ENCODE results near the gene USP8. TPM values are rescaled to one million over a fixed set of nuclear protein-coding genes. Genes with fewer than 3 reads are reported as not detected.
"Not testable (repeated sequence)": the region's sequence is repeated elsewhere in the genome, so short reads cannot be mapped to it uniquely, and the experiment has no call there.

USP8 gene
- total RNA-seq, 4 donors from 2014 or later = 45.9 to 70.0 (median 55.4) TPM

- no peak for ATAC-seq
- Histone ChIP-seq H3K27me3 (no peaks in the 10 kb centered on the region), H3K9me3 (no peaks in the 10 kb centered on the region), H3K4me3 (no peak overlapping the region), H3K36me3 (peaks cover 6 to 97% of the 10 kb centered on the region in 2 donors), H3K4me1 (no peaks in the 10 kb centered on the region), H3K27ac (no peak overlapping the region)
- TF ChIP-seq POLR2AphosphoS5 (IDR thresholded peaks at IDR 0.05) (no peak), POLR2A (IDR thresholded peaks at IDR 0.05) (no peak), EP300 (IDR thresholded peaks at IDR 0.05) (no peak), CTCF (IDR thresholded peaks at IDR 0.05) (no peak)
- WGBS, 2 donors (ENCODE audit: low coverage in 1 of 2) = 83 to 86% methylated on average over 1 of the region's 3 CpGs
Observed at GRCh38 chr15:50493625-50494024, 69.4 kb downstream of the USP8 start.

DNA sequence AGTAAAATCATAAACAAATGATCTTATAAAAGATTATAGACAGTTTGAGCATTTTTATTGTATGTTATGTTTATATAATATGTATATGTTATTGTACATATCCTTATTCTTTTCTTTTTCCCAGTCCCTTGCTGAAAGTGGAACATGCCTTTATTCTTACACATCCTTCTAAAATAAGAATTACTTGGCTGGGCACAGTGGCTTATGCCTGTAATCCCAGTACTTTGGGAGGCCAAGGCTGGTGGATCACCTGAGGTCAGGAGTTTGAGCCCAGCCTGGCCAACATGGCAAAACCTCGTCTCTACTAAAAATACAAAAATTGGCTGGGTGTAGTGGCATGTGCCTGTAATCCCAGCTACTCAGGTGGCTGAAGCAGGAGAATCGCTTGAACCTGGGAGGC lies 70.3 kb downstream of the USP8 start:
- not testable (repeated sequence) for H3K4me1 ChIP-seq, H3K4me3 ChIP-seq, ATAC-seq, H3K9me3 ChIP-seq, H3K27ac ChIP-seq, H3K27me3 ChIP-seq
- peaks cover 6 to 97% of the 10 kb centered on the region in 2 donors for H3K36me3 ChIP-seq
- WGBS, 2 donors (ENCODE audit: low coverage in 1 of 2) = 60 to 83% methylated on average over 2 of the region's 2 CpGs

- Histone ChIP-seq H3K36me3 (peaks cover 8 to 97% of the 10 kb centered on the region in 2 donors), H3K9me3 (no peaks in the 10 kb centered on the region), H3K27ac (no peak overlapping the region), H3K4me3 (no peak overlapping the region), H3K27me3 (no peaks in the 10 kb centered on the region), H3K4me1 (no peaks in the 10 kb centered on the region)
- 90 to 97% methylated on average over 2 of the region's 2 CpGs for WGBS, 2 donors (ENCODE audit: low coverage in 1 of 2)
- ATAC-seq = no peak
- no peak for TF ChIP-seq CTCF (IDR thresholded peaks at IDR 0.05)
- no peak for TF ChIP-seq POLR2AphosphoS5 (IDR thresholded peaks at IDR 0.05)
- no peak for TF ChIP-seq EP300 (IDR thresholded peaks at IDR 0.05)
- TF ChIP-seq POLR2A (IDR thresholded peaks at IDR 0.05) = no peak
Observed at GRCh38 chr15:50496692-50497091, 72.5 kb downstream of the USP8 start.

DNA sequence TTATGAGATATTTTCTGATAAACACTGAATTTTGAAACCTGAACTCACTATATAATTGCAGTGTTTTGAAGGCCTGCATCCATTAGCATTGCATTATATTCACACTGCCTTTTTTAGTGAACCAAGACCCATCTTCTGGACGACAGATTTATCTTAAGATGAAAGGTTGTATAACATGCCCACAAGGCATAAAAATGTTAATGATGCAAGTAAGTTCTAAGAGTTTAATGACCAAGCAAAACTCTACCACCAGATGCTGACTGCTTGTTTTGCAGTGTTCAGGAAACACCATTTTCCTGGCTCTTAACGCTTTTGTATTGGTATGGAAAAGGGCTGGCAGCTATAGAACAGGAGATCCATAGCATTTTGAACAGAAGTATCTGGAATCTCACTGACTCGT lies 76.1 kb downstream of the USP8 start:
- Histone ChIP-seq H3K4me3 (no peak overlapping the region), H3K4me1 (no peaks in the 10 kb centered on the region), H3K27ac (no peak overlapping the region), H3K27me3 (no peaks in the 10 kb centered on the region), H3K36me3 (peaks cover 5 to 93% of the 10 kb centered on the region in 2 donors), H3K9me3 (no peaks in the 10 kb centered on the region)
- ATAC-seq = no peak
- TF ChIP-seq POLR2AphosphoS5 (IDR thresholded peaks at IDR 0.05) (no peak), EP300 (IDR thresholded peaks at IDR 0.05) (no peak), POLR2A (IDR thresholded peaks at IDR 0.05) (no peak), CTCF (IDR thresholded peaks at IDR 0.05) (no peak)
- WGBS, 2 donors (ENCODE audit: low coverage in 1 of 2) = 59 to 83% methylated on average over 3 of the region's 3 CpGs

GRCh38 chr15:50501815-50502214 lies 77.6 kb downstream of the USP8 start:
- Histone ChIP-seq H3K4me1 (no peaks in the 10 kb centered on the region), H3K4me3 (no peak overlapping the region), H3K9me3 (no peaks in the 10 kb centered on the region), H3K27ac (no peak overlapping the region), H3K36me3 (peaks cover 2 to 78% of the 10 kb centered on the region in 2 donors), H3K27me3 (no peaks in the 10 kb centered on the region)
- 93 to 94% methylated on average over 4 of the region's 4 CpGs for WGBS, 2 donors (ENCODE audit: low coverage in 1 of 2)
- TF ChIP-seq EP300 (IDR thresholded peaks at IDR 0.05) (no peak), POLR2A (IDR thresholded peaks at IDR 0.05) (no peak), POLR2AphosphoS5 (IDR thresholded peaks at IDR 0.05) (no peak)
- ATAC-seq = no peak

DNA sequence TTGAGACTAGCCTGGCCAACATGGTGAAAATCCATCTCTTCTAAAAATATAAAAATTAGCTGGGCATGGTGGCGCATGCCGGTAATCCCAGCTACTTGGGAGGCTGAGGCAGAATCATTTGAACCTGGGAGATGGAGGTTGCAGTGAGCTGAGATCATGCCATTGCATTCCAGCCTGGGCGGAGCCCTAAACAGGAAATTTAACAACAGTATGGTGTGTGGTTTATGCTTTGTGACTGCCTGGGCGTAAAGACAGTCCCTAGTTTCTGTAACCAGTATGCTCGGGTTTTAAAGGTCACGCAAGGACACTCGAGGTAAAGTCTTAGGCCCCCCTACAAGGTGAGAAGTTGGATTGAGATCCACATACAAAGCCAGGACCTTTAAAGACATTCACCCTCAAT lies 78.9 kb downstream of the USP8 start:
- TF ChIP-seq POLR2AphosphoS5 (IDR thresholded peaks at IDR 0.05) (no peak), EP300 (IDR thresholded peaks at IDR 0.05) (no peak), POLR2A (IDR thresholded peaks at IDR 0.05) (no peak), CTCF (IDR thresholded peaks at IDR 0.05) (no peak)
- H3K27me3 ChIP-seq = no peaks in the 10 kb centered on the region
- no peaks in the 10 kb centered on the region for H3K4me1 ChIP-seq
- no peak for ATAC-seq
- no peaks in the 10 kb centered on the region for H3K9me3 ChIP-seq
- H3K27ac ChIP-seq = no peak overlapping the region
- peaks cover 2 to 66% of the 10 kb centered on the region in 2 donors for H3K36me3 ChIP-seq
- no peak overlapping the region for H3K4me3 ChIP-seq
- 88 to 93% methylated on average over 5 to 7 of the region's 7 CpGs for WGBS, 2 donors (ENCODE audit: low coverage in 1 of 2)

DNA sequence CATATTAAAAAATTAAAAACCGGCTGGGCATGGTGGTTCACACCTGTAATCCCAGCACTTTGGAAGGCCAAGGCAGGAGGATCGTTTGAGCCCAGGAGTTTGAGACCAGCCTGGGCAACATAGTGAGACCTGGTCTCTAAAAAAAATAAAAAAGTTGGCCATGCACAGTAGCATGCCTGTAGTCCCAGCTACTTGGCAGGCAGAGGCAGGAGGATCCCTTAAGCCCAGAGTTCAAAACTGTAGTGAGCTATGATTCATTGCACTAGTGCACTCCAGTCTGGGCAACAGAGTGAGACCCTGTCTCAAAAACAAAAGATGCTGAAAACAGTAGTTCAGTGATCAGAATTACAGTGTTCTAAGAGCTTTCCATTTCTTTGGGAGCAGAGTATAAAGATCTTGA lies 81.5 kb downstream of the USP8 start:
- not testable (repeated sequence) for H3K9me3 ChIP-seq, H3K27ac ChIP-seq, H3K4me3 ChIP-seq, H3K4me1 ChIP-seq, H3K27me3 ChIP-seq, ATAC-seq
- H3K36me3 ChIP-seq = peaks cover under 1 to 41% of the 10 kb centered on the region in 2 donors
- WGBS, 2 donors (ENCODE audit: low coverage in 1 of 2) = 94% methylated on average over 2 of the region's 2 CpGs; no CpG with 5 or more reads in 1 of the 2 donors
